ENCODE measurements around the gene CARMIL3. TPM values are rescaled to one million over a fixed set of nuclear protein-coding genes. Genes with fewer than 3 reads are reported as not detected.

The CARMIL3 gene
- total RNA-seq, 2 donors from 2014 or later = 0.29 to 2.1 TPM

- DNase-seq = no peak
Measured at GRCh38 chr14:24094841-24095270, 43.0 kb downstream of the CARMIL3 start.

GRCh38 chr14:24095271-24096068 is 43.7 kb downstream of the CARMIL3 start:
- H3K4me3 ChIP-seq = peak overlapping the region; percentile 97
- H3K27me3 ChIP-seq = no peaks in the 10 kb centered on the region
- peaks cover 10% of the 10 kb centered on the region for H3K36me3 ChIP-seq
- intact Hi-C loops (cut with DNase I) = no loop called here
- peak overlapping the region; percentile 98 to 100 for H3K9ac ChIP-seq (ENCODE audit: low read depth in 2 of 2, low read length in 2 of 2)
- peaks cover 8% of the 10 kb centered on the region for H3K4me1 ChIP-seq
- DNase-seq = peak; percentile 96
- H3K9me3 ChIP-seq = no peaks in the 10 kb centered on the region
- no peak for TF ChIP-seq CTCF (IDR thresholded peaks at IDR 0.05)
- peak overlapping the region; percentile 99 for H3K27ac ChIP-seq

More at GRCh38 chr14:24094841-24095270, 43.0 kb downstream of the CARMIL3 start:
- Histone ChIP-seq H3K27me3 (no peaks in the 10 kb centered on the region), H3K9ac (ENCODE audit: low read depth in 2 of 2, low read length in 2 of 2) (peak overlapping the region; percentile 98 to 100), H3K27ac (peak overlapping the region; percentile 99), H3K36me3 (peaks cover 10% of the 10 kb centered on the region), H3K4me1 (peaks cover 8% of the 10 kb centered on the region), H3K4me3 (peak overlapping the region; percentile 97), H3K9me3 (no peaks in the 10 kb centered on the region)
- TF ChIP-seq CTCF (IDR thresholded peaks at IDR 0.05) = no peak
- intact Hi-C loops (cut with DNase I) = no loop called here

- H3K27ac ChIP-seq = no peak overlapping the region
- DNase-seq = no peak
- H3K27me3 ChIP-seq = no peaks in the 10 kb centered on the region
- peaks cover 8% of the 10 kb centered on the region for H3K4me1 ChIP-seq
- no peak for TF ChIP-seq CTCF (IDR thresholded peaks at IDR 0.05)
- intact Hi-C loops (cut with DNase I) = no loop called here
- H3K9me3 ChIP-seq = no peaks in the 10 kb centered on the region
- peaks cover 10% of the 10 kb centered on the region for H3K36me3 ChIP-seq
- no peak overlapping the region for H3K9ac ChIP-seq (ENCODE audit: low read depth in 2 of 2, low read length in 2 of 2)
- H3K4me3 ChIP-seq = no peak overlapping the region
Measured at GRCh38 chr14:24096545-24097181, 44.9 kb downstream of the CARMIL3 start.

- intact Hi-C loops (cut with DNase I) = no loop called here
- TF ChIP-seq CTCF (IDR thresholded peaks at IDR 0.05) = no peak
- no peak for DNase-seq
- Histone ChIP-seq H3K9ac (ENCODE audit: low read depth in 2 of 2, low read length in 2 of 2) (no peak overlapping the region), H3K27ac (no peak overlapping the region), H3K4me1 (peaks cover 6% of the 10 kb centered on the region), H3K36me3 (peaks cover 10% of the 10 kb centered on the region), H3K4me3 (no peak overlapping the region), H3K9me3 (no peaks in the 10 kb centered on the region), H3K27me3 (no peaks in the 10 kb centered on the region)
Measured at GRCh38 chr14:24098229-24098926, 46.6 kb downstream of the CARMIL3 start.
